ENCODE results near the gene MN1.

DNA sequence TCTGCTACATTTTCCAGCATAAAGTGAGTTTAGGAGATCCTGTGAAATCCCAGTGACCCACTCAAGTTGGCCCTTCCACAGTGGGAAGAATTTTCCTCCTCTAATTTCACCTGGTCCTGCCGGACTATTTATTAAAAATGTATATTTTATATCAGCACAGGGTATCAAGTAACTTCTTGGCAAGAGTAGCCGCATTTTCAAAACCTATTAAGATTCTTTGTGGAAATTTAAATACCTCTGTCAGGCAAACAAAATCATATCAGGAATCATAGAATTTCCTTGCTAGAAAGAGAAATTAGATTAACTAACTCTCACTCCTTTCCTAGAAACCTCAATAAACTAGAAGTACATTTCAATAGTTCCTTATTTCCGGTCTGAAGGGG lies 9.7 kb downstream of the MN1 start:
- TF ChIP-seq, protein P1, sequence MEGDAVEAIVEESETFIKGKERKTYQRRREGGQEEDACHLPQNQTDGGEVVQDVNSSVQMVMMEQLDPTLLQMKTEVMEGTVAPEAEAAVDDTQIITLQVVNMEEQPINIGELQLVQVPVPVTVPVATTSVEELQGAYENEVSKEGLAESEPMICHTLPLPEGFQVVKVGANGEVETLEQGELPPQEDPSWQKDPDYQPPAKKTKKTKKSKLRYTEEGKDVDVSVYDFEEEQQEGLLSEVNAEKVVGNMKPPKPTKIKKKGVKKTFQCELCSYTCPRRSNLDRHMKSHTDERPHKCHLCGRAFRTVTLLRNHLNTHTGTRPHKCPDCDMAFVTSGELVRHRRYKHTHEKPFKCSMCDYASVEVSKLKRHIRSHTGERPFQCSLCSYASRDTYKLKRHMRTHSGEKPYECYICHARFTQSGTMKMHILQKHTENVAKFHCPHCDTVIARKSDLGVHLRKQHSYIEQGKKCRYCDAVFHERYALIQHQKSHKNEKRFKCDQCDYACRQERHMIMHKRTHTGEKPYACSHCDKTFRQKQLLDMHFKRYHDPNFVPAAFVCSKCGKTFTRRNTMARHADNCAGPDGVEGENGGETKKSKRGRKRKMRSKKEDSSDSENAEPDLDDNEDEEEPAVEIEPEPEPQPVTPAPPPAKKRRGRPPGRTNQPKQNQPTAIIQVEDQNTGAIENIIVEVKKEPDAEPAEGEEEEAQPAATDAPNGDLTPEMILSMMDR (IDR thresholded peaks at IDR 0.05): no peak
- no peak for TF ChIP-seq POLR2A (IDR thresholded peaks at IDR 0.05)

Data from uterus (tissue), 2 donors.